SK-N-MC (cell line): ENCODE results near the gene LDLRAD1.

ENCODE experiments used
- EZH2 ChIP-seq: fragments of 200-600 bp; sonication (generic); IDR thresholded peaks from one replicate; pipeline ENCODE4 v1.6.1; 2017; ENCODE audit warnings: antibody characterized with exemption
- FOXP2 ChIP-seq: optimal IDR thresholded peaks from 2 replicates; pipeline ENCODE3; 2011; ENCODE audit warnings: mild to moderate bottlenecking, moderate library complexity; ENCODE audit not compliant: insufficient read depth; ENCODE audit errors: extremely low read length, control extremely low read depth
- POLR2AphosphoS5 ChIP-seq: IDR thresholded peaks from 2 replicates; pipeline ENCODE4 v1.6.1; 2012; ENCODE audit warnings: mild to moderate bottlenecking, low read depth, low read length, borderline replicate concordance

GRCh38 chr1:54046671-54047383, 28.8 kb upstream of the LDLRAD1 start:
- TF ChIP-seq EZH2 (no peak), POLR2AphosphoS5 (no peak), FOXP2 (no peak)
